Stimulated activated effector memory CD8-positive, alpha-beta T cell treated with anti-CD3 and anti-CD28 coated beads, Interleukin-12 subunit alpha, Interleukin-12 subunit beta, amount 100 ng/mL, for 72 hours (primary cell): ENCODE measurements around the gene ZNF804B.

ENCODE experiments used
- ATAC-seq: fragments of 150-1000 bp; cut with Tn5 transposase; 2 replicates; pipeline ENCODE4 v1.10.0; 2021
- DNase-seq, 2 donors: peaks; one replicate each; pipeline ENCODE4 v3.0.0; 2021 to 2022; ENCODE audit warnings: low spot score in 2 of 2
- H3K27ac Mint-ChIP-seq: one replicate; pipeline ENCODE4 v1.8.0; 2022; ENCODE audit warnings: mild to moderate bottlenecking, mixed read lengths
- H3K36me3 Mint-ChIP-seq: one replicate; pipeline ENCODE4 v1.8.0; 2022; ENCODE audit warnings: mild to moderate bottlenecking, mixed read lengths
- H3K4me1 Mint-ChIP-seq: one replicate; pipeline ENCODE4 v1.8.0; 2022; ENCODE audit warnings: mixed read lengths
- H3K4me3 Mint-ChIP-seq: one replicate; pipeline ENCODE4 v1.8.0; 2022; ENCODE audit warnings: mild to moderate bottlenecking, mixed read lengths
- H3K9me3 Mint-ChIP-seq: one replicate; pipeline ENCODE4 v1.8.0; 2022; ENCODE audit warnings: mixed read lengths

Gene ZNF804B

GRCh38 chr7:88888684-88889083 is 129.2 kb downstream of the ZNF804B start:
- no peak overlapping the region for H3K27ac Mint-ChIP-seq
- no peak for ATAC-seq
- no peak overlapping the region for H3K4me3 Mint-ChIP-seq
- H3K4me1 Mint-ChIP-seq = no peaks in the 10 kb centered on the region
- no peak for DNase-seq
- no peaks in the 10 kb centered on the region for H3K36me3 Mint-ChIP-seq
- peaks cover 8% of the 10 kb centered on the region for H3K9me3 Mint-ChIP-seq

DNA sequence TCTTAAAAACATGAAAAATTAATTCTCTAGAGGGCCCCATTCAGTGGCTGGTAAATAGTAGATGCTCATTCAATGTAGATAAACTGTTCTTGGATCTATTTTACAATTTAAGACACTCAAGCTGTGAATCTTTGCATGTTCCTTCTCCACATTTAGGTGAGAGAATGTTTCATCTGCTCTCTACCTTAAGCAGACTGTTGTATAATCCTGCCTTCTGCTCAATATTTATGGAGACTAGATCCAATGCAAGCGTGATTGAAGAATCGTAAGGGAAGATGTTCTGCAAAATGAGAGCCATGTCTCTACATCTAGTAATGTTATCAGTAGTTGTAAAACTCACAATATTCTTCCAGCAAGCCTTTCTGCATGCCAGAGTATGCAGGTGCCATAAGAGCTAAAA is 151.0 kb downstream of the ZNF804B start:
- no peaks in the 10 kb centered on the region for H3K4me1 Mint-ChIP-seq
- H3K27ac Mint-ChIP-seq = no peak overlapping the region
- no peaks in the 10 kb centered on the region for H3K36me3 Mint-ChIP-seq
- ATAC-seq = no peak
- no peak overlapping the region for H3K4me3 Mint-ChIP-seq
- H3K9me3 Mint-ChIP-seq = no peaks in the 10 kb centered on the region
- no peak for DNase-seq

- DNase-seq (no peak), ATAC-seq (no peak)
- no peaks in the 10 kb centered on the region for H3K9me3 Mint-ChIP-seq
- no peak overlapping the region for H3K27ac Mint-ChIP-seq
- H3K36me3 Mint-ChIP-seq = no peaks in the 10 kb centered on the region
- no peak overlapping the region for H3K4me3 Mint-ChIP-seq
- no peaks in the 10 kb centered on the region for H3K4me1 Mint-ChIP-seq
These were observed 153.4 kb downstream of the ZNF804B start for GRCh38 chr7:88912852-88913251.

GRCh38 chr7:88915615-88916014 is 156.1 kb downstream of the ZNF804B start:
- no peaks in the 10 kb centered on the region for H3K9me3 Mint-ChIP-seq

DNA sequence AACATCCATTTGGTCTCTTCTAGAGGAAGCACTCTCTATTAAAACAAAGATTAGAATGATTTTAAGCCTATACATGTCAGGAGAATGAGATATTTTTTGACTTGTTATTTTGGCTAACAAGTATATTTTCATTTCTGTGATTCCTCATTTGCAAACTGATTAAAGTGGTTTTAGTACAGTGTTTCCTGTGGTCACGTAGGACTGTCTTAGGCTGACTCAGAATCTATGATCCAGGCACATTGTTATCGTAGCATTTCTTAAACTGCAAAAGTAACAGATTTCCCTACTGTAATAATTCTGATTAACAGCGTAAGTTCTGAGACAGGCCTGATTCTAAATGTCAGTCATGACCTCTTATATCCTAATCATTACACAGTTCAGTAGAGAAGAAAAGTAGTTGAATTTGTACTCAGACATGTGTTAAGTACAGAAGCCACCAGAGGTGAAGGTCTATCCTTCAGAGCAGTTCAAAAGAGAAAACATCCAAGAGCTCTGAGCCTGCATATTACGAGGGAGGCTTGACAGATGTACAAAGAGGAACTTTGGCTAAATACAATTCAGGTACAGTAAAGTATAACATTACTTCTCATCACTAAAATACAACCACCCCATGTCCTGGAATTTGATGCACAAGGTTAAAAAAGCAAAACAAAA is 160.1 kb downstream of the ZNF804B start:
- Mint-ChIP-seq H3K9me3 (peaks cover 8% of the 10 kb centered on the region), H3K36me3 (no peaks in the 10 kb centered on the region), H3K4me3 (no peak overlapping the region), H3K27ac (no peak overlapping the region), H3K4me1 (no peaks in the 10 kb centered on the region)
- ATAC-seq = no peak
- no peak for DNase-seq

More at GRCh38 chr7:88915615-88916014, 156.1 kb downstream of the ZNF804B start:
- H3K27ac Mint-ChIP-seq = no peak overlapping the region
- ATAC-seq = no peak
- DNase-seq = no peak
- H3K36me3 Mint-ChIP-seq = no peaks in the 10 kb centered on the region
- no peak overlapping the region for H3K4me3 Mint-ChIP-seq
- no peaks in the 10 kb centered on the region for H3K4me1 Mint-ChIP-seq

DNA sequence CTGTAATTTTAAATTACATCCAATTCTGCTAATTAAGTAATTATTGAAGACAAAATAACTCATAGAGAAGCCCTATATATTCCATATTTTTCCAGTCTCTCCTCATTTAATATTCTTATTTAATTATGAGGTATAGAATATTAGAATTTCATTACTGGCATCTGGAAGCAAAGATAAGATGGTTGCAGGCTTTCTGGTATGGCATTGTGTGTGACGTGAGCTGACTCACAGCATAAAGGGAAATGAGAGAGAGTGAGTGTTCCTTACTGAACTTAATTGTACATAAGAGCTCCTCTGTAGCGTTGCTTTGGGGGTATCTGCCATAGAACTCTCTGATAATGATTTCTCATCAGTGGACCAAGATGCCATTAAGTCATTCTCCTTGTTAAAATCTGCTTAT is 163.4 kb downstream of the ZNF804B start:
- Mint-ChIP-seq H3K9me3 (peaks cover 15% of the 10 kb centered on the region), H3K36me3 (no peaks in the 10 kb centered on the region), H3K4me1 (no peaks in the 10 kb centered on the region), H3K27ac (no peak overlapping the region), H3K4me3 (no peak overlapping the region)
- ATAC-seq (no peak), DNase-seq (no peak)

GRCh38 chr7:88928276-88928675 is 168.8 kb downstream of the ZNF804B start:
- Mint-ChIP-seq H3K27ac (no peak overlapping the region), H3K9me3 (peaks cover 15% of the 10 kb centered on the region), H3K4me1 (no peaks in the 10 kb centered on the region), H3K36me3 (no peaks in the 10 kb centered on the region), H3K4me3 (no peak overlapping the region)
- ATAC-seq (no peak), DNase-seq (no peak)

- Mint-ChIP-seq H3K9me3 (peaks cover 10% of the 10 kb centered on the region), H3K36me3 (no peaks in the 10 kb centered on the region), H3K4me1 (no peaks in the 10 kb centered on the region), H3K4me3 (no peak overlapping the region), H3K27ac (no peak overlapping the region)
- DNase-seq = no peak
- ATAC-seq = no peak
These were observed 170.2 kb downstream of the ZNF804B start for GRCh38 chr7:88929719-88930118.

DNA sequence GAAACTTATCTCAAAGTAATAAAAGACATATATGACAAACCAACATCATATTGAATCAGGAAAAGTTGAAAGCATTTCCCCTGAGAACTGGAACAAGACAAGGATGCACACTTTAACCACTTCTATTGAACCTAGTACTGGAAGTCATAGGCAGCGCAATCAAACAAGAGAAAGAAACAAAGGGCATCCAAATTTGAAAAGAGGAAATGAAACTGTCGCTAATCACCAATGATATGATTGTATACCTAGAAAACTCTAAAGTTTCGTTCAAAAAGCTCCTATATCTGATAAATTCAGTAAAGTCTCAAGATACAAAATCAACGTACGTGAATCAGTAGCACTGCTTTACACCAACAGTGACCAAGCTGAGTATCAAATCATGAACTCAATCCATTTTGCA is 173.8 kb downstream of the ZNF804B start:
- ATAC-seq (no peak), DNase-seq (no peak)
- Mint-ChIP-seq H3K9me3 (peaks cover 12% of the 10 kb centered on the region), H3K27ac (no peak overlapping the region), H3K36me3 (no peaks in the 10 kb centered on the region), H3K4me3 (no peak overlapping the region), H3K4me1 (no peaks in the 10 kb centered on the region)

DNA sequence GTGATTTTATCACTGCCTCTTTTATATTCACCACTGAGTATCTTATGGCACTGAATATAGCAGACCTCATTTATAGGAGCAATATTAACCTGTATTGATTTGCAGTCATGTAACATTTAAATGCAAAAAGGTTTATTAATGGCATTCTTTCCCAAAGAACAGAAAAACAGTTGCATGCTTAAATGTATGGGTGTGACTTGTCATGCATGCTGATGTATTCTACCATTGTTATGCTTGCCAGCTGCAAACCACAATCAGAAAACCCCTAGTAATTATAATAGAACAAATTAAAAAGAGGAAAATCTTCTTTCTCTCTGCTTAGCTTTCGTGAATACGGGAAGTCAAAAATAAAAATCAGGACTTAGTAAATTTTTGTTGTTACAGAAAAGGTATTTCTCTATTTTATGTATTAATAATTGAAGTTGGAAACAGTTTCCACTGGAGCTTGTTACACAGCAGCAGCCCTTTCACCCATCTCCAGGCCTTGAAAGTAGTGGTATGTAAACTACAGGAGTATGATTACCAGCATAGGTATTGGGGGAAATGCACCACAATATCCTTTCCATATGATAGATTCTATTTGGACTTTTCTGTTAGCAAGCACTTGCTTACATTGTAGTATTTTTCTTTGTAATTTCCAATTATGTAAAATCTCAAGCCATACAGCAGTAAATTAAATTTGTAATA is 183.5 kb downstream of the ZNF804B start:
- Mint-ChIP-seq H3K4me1 (no peaks in the 10 kb centered on the region), H3K4me3 (no peak overlapping the region), H3K9me3 (peaks cover 11% of the 10 kb centered on the region), H3K27ac (no peak overlapping the region), H3K36me3 (no peaks in the 10 kb centered on the region)
- ATAC-seq (no peak), DNase-seq (no peak)

GRCh38 chr7:88951826-88952225 is 192.3 kb downstream of the ZNF804B start:
- Mint-ChIP-seq H3K4me3 (no peak overlapping the region), H3K4me1 (no peaks in the 10 kb centered on the region), H3K27ac (no peak overlapping the region), H3K36me3 (no peaks in the 10 kb centered on the region), H3K9me3 (peaks cover 2% of the 10 kb centered on the region)
- ATAC-seq (no peak), DNase-seq (no peak)

- Mint-ChIP-seq H3K4me3 (no peak overlapping the region), H3K36me3 (no peaks in the 10 kb centered on the region), H3K4me1 (no peaks in the 10 kb centered on the region), H3K9me3 (peaks cover 3% of the 10 kb centered on the region), H3K27ac (no peak overlapping the region)
- DNase-seq (no peak), ATAC-seq (no peak)
These were observed 204.9 kb downstream of the ZNF804B start for GRCh38 chr7:88964418-88964817.

DNA sequence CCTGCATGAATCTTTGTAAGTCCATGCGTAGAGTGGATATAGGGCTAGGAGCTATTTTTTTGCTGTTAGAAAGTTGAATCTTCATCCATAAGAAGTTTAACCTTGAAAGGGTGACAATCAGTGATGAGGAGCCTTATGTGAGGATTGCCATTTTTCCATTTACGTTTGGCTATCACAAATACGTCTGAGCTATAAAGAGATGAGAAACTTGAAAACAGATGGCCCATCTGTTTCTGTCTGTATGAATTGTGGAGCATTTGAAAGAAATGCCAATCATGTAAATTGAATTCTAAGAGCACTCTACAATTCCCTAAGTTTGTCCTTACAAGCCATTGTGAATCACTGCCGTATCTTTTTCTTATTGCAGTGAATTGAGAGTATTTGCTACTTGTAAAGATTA is 205.9 kb downstream of the ZNF804B start:
- ATAC-seq (no peak), DNase-seq (no peak)
- Mint-ChIP-seq H3K27ac (no peak overlapping the region), H3K36me3 (no peaks in the 10 kb centered on the region), H3K4me1 (no peaks in the 10 kb centered on the region), H3K4me3 (no peak overlapping the region), H3K9me3 (peaks cover 6% of the 10 kb centered on the region)

- Mint-ChIP-seq H3K9me3 (peaks cover 6% of the 10 kb centered on the region), H3K27ac (no peak overlapping the region), H3K4me1 (no peaks in the 10 kb centered on the region), H3K4me3 (no peak overlapping the region), H3K36me3 (no peaks in the 10 kb centered on the region)
- DNase-seq = no peak
- no peak for ATAC-seq
These were observed 207.9 kb downstream of the ZNF804B start for GRCh38 chr7:88967432-88967831.

DNA sequence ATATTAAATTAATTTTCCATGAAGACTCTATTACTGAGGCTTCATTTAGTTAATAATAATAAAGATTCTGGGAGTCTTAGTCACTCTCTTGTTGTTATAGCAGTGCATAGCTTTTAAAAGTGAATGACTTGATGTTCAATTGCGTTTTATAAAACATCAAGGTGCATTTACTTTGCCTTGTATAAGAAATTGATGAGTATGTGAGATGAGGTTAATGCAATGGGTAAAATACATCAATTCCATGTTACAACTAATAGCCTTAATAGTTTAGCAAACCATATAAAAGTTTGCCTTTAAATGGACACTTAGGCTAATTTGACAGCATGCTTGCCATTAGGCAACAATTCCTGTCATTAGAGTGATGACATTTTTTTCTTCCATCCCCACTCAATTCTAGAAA is 209.7 kb downstream of the ZNF804B start:
- Mint-ChIP-seq H3K4me3 (no peak overlapping the region), H3K36me3 (no peaks in the 10 kb centered on the region), H3K4me1 (no peaks in the 10 kb centered on the region), H3K27ac (no peak overlapping the region), H3K9me3 (peaks cover 6% of the 10 kb centered on the region)
- no peak for DNase-seq
- no peak for ATAC-seq

GRCh38 chr7:88985295-88985694 is 225.8 kb downstream of the ZNF804B start:
- no peak overlapping the region for H3K27ac Mint-ChIP-seq
- H3K9me3 Mint-ChIP-seq = peaks cover 3% of the 10 kb centered on the region
- no peak overlapping the region for H3K4me3 Mint-ChIP-seq
- H3K36me3 Mint-ChIP-seq = no peaks in the 10 kb centered on the region
- no peak for DNase-seq
- ATAC-seq = no peak
- H3K4me1 Mint-ChIP-seq = no peaks in the 10 kb centered on the region
